Endothelial cell of umbilical vein (primary cell): ENCODE measurements around the gene GALNT2.

Source experiments
- CTCF ChIP-seq, 2 donors: IDR thresholded peaks; 1 replicate in 1 of 2; 2 replicates in 1 of 2; pipeline ENCODE4 v1.5.1; 2011; ENCODE audit warnings: low read length in 2 of 2, mild to moderate bottlenecking in 2 of 2, moderate library complexity in 2 of 2, control low read depth in 1 of 2, inconsistent platforms in 1 of 2, low read depth in 1 of 2; ENCODE audit not compliant: insufficient read depth in 1 of 2; ENCODE audit errors: extremely low read depth in 1 of 2
- EZH2 ChIP-seq: IDR thresholded peaks from 2 replicates; pipeline ENCODE4 v1.6.1; 2012; ENCODE audit warnings: borderline replicate concordance, low read depth, mild to moderate bottlenecking, moderate library complexity, low read length, inconsistent platforms; ENCODE audit not compliant: severe bottlenecking
- MYC ChIP-seq: IDR thresholded peaks from one replicate; pipeline ENCODE4 v1.6.1; 2011; ENCODE audit warnings: mild to moderate bottlenecking, low read depth, low read length
- POLR2A ChIP-seq: IDR thresholded peaks from 2 replicates; pipeline ENCODE4 v1.6.1; 2012; ENCODE audit warnings: low read depth, mild to moderate bottlenecking, control low read depth, low read length
- POLR2AphosphoS5 ChIP-seq: IDR thresholded peaks from 2 replicates; pipeline ENCODE4 v1.6.1; 2012; ENCODE audit warnings: low read depth, mild to moderate bottlenecking, control low read depth, low read length, moderate library complexity; ENCODE audit not compliant: insufficient read depth
- TF ChIP-seq, protein P1 (sequence below): IDR thresholded peaks from 2 replicates; pipeline ENCODE4 v1.6.1; 2011; ENCODE audit not compliant: insufficient read depth, insufficient read length

DNA sequence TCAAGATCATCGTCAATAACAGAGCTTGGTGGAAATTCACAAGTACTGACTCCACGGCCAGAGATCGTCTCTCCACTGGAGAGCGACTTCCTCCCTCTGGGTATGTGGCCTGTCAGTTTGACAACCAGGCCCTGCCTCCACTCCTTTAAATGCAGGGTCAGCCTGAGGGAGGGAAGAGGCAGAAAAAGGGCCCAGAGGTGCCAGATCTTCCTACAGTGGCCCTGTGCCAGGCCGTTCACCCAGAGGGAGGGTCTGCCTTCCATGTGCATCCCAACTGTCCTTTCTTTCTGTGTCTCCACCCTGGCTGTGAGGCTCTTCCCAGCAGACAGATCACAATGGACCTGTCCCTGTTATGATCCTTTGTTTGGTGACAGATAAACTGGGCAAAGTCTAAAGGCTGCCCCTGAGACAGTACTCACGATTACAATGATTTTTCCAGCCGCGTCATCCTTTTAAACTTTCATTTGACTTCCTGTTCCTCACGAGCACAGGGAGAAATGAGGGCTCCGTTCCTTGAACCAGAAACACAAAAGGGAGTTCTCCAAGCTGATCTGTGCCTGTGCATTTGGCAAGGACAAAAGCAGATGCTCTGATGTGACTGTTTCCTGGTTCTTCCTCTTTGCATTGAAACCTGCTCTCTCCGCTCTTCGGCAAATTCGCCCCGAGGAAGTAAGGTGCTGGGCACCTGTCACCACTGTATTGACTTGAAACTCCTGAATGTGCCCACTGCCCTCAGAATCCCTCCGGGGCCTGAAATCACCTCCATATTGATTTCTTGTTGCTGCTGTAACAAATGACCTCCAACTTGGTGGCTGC is 232.4 kb downstream of the GALNT2 start:
- TF ChIP-seq MYC (no peak), POLR2A (no peak), CTCF (IDR thresholded peaks at IDR 0.05; ENCODE audit: extremely low read depth in 1 of 2, insufficient read depth in 1 of 2, low read depth in 1 of 2, low read length in 2 of 2) (no peak), POLR2AphosphoS5 (no peak), EZH2 (no peak)
- TF ChIP-seq, protein P1, sequence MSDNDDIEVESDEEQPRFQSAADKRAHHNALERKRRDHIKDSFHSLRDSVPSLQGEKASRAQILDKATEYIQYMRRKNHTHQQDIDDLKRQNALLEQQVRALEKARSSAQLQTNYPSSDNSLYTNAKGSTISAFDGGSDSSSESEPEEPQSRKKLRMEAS, result no peak
